GM19035 (cell line): ENCODE results near the gene WDR27.
"Not testable (repeated sequence)": the region's sequence is repeated elsewhere in the genome, so short reads cannot be mapped to it uniquely, and the experiment has no call there.

ENCODE experiments used
- ATAC-seq: cut with Tn5 transposase; IDR thresholded peaks from one replicate; pipeline ENCODE4 v1.9.1; 2021; ENCODE audit not compliant: unreplicated experiment

Gene WDR27

GRCh38 chr6:169618526-169619490 lies 83.0 kb downstream of the WDR27 start:
- ATAC-seq, result no peak

- ATAC-seq, result no peak
Measured at GRCh38 chr6:169617562-169617961, 84.3 kb downstream of the WDR27 start.

DNA sequence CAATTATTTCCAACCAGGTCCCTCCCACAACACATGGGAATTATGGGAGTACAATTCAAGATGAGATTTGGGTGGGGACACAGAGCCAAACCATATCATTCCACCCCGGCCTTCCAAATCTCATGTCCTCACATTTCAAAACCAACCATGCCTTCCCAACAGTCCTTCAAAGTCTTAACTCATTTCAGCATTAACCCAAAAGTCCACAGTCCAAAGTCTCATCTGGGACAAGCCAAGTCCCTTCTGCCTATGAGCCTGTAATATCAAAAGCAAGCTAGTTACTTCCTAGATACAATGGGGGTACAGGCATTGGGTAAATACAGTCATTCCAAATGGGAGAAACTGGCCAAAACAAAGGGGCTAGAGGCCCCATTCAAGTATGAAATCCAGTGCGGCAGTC lies 93.2 kb downstream of the WDR27 start:
- ATAC-seq, result not testable (repeated sequence)

DNA sequence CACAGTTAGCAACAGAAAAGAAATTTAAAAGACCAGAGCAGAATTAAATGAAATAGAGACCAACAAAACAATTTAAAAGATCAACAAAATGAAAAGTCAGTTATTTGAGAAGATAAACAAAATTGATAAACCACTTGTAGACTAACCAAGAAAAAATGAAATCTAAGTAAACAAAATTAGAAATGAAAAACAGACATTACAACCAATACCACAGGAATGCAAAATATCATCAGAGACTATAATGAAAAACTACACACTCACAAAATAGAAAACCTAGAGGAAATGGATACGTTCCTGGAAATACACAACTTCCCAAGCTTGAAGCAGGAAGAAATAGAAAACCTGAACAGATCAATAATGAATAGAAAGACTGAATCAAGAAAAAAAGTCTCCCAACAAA lies 97.8 kb downstream of the WDR27 start:
- no peak for ATAC-seq

GRCh38 chr6:169601129-169601528 lies 100.7 kb downstream of the WDR27 start:
- not testable (repeated sequence) for ATAC-seq

DNA sequence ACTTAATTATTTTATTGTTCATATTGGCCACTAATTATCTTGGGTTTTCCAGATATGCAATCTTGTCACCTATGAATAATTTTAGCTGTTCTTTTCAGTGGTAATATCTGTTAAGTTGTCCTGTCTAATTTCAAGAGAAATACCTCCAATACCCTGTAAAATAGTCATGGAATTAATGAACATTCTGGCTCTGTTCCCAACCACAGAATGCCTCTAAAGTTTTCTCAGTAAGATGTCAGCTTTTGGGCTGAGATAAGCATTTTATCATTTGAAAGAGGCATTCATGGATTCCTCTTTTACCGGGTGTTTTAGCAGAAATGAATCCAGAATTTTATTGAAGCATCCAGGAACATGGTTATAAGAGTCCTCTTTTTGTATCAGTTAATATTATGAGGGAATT lies 109.3 kb downstream of the WDR27 start:
- no peak for ATAC-seq

DNA sequence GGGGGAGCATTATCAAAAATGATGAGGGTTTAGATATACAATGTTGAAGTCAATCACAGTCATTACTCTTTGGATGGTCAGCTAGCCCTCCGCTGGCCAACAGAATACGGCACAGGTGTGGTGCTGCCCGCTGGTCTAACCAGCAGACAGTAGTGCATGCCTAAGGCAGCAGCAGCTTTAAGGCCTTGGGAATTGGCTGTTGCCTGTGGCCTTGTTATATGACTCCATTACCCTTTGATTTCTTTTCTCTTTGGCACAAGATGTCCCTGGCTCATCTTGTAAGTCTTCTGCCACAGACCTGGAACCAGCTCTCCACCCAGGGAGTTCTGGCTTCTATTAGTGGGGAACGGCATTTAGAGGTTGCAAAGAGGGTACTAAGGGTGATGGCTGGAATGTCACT lies 110.2 kb downstream of the WDR27 start:
- ATAC-seq, result no peak

GRCh38 chr6:169590376-169590939 lies 111.4 kb downstream of the WDR27 start:
- no peak for ATAC-seq

GRCh38 chr6:169589699-169590257 lies 112.1 kb downstream of the WDR27 start:
- ATAC-seq, result peak; percentile 72

DNA sequence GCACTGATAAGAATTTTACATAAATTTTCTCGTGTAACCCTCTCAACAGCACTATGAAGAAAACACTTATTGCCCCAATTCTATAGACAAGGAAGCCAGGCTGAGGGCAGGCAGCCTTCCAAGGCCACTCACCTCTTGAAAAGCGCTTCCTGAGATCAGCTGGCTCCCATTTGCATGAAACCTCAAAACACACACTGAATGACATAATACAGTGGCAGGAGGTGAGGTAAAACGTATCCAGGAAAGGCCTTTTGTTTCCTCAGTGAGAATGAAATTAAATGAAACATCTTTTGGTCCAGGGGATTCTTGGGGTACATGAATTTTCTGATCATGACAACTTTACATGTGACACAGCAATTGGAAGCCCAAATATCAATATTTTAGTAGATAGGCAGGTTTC lies 112.5 kb downstream of the WDR27 start:
- peak; percentile 85 for ATAC-seq

DNA sequence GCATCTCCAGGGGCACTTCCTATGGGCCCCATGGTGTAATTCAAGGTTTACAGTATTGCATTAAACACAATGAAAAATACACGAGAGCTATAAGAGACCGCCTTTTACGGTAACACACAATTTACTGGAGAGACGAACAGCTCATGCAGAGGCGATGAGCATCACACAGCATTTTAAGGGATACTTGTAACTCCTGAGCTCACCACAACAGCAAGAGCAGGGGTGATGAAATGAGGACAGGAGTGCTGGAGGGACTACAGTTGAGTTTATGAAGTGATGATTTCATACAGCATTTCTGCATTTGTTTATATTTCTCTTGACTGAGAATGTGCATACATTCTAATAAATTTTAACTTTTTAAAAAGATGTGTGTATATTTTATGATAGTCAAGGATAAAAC lies 113.9 kb downstream of the WDR27 start:
- no peak for ATAC-seq

DNA sequence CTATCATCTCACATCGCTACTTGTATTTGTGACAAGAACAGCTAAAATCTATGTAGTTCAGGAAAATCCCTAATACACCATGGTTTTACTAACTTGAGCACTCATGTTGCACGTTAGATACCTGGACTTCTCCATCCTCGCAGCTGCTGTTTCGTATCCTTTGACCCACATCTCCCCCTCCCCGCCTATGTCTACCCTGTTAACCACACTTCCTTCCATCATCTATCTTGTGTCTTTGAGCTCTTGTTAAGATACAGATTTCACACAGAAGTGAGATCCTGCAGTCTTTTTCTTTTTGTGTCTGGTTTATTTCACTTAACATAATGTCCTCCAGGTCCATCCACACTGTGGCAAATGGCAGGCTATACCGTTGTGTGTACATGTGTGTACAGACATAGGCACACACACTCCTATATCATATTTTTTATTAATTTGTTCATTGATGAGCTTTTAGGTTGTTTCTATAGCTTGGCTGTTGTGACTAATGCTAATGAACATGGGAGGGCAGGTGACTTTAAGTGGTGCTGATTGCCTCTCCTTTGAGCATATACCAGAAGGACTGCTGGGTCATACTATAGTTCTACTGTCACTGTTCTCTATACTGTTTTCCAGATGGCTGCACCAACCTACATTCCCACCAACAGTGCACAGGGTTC lies 117.8 kb downstream of the WDR27 start:
- ATAC-seq, result no peak

DNA sequence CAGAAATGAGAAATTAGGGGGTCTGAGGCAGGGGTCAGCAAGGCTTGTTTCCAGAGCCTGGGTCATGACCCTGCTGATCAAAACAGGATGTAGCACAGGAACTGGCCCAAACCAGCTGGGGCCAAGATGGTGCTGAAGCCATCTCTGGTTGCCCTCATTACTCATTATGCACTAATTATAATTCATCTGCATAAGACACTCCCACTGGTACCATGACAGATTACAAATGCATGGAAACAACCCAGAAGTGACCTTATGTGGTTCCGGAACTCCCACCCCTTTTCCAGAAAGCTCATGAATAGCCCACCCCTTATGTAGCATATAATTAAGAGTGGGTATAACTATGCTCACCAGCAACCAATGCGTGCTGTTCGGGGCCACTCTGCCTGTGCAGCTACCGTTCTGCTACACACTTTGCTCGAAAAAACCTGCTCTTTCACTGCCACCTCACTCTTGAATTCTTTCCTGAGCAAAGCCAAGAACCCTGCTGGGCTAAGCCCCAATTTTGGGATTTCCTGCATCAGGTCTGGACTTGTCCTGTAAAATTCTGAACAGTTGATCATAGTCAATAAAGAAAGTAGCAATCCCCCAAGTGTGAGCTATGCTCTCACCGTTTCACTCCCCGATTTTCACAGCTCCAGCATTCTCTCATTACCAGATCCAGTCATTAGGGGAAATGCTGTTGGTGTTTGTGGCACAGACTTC lies 122.3 kb downstream of the WDR27 start:
- no peak for ATAC-seq

GRCh38 chr6:169577974-169578373 lies 123.9 kb downstream of the WDR27 start:
- ATAC-seq, result no peak

DNA sequence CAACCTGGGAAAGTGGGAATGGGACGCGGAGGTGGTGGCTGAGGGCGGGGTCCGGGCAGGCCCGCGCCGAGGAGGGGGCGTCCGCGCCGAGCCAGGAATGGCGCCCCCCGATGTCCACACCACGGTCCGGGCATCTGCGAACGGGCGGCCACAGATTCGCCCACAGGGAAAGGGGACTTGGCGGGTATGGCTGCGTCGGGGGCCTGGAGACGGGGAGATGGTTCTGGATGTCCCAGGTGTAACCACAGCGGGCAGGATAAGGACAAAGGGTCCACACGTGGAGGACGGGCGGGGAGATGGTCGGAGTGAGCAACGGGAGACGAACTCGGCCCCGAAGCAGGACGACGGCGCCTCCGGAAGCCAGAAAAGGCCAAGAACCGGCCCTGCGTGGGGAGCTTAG lies 124.6 kb downstream of the WDR27 start:
- ATAC-seq, result no peak

DNA sequence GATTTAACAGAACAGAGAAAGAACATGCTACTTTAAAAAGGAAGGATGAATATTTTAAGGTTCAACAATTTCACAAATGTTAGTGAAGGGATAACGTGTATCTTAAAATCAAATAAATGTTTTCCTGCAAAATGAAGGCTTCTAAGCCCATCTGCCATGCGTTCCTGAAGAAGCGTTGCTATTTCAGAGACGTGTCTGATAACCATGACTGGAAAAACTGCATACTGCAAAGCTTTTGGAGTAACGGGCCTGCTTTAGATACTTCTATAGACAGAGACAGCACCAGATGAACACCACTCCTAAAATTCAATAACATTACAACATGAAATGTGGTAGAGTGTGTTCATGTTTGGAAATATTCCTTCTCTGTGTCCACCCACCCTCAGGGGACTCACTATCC lies 126.0 kb downstream of the WDR27 start:
- no peak for ATAC-seq

DNA sequence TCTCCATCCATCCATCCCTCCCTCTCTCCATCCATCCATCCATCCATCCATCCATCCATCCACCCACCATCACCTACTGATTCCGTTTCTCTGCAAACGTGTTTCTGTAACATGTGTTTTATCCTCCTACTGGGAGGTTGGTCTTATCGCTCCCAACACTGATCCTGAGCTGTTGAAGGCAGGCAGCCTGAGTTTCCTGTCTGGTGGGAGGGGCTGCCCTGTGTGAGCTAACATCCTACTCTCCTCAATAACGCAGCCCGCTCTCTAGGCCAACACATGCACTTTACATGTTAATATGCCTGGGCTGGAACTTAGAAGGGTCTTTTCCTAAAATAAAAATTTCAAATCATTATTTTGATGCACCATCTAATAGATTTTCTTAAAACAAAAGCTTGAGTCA lies 126.5 kb downstream of the WDR27 start:
- ATAC-seq, result no peak

DNA sequence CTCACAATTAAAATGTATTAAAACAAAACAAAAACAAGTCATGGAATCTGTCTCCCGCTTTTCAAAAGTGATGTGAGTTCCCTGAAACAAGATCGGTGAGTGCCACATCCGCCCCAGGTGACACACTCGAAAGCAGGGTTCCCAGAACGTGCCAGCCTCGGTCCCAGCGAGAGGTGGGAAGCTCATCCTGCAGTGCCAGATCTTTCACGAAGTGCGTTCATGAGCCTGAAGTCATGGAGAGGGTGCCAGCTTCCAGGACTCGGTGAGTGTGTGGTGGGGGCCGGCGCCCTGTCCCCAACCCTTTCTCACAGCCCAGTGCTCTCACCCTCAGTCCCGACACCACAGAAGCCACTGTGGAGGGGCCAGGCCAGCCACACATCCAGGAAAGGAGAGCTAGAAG lies 127.4 kb downstream of the WDR27 start:
- no peak for ATAC-seq

- ATAC-seq, result no peak
Measured at GRCh38 chr6:169573883-169574282, 127.9 kb downstream of the WDR27 start.

- no peak for ATAC-seq
Measured at GRCh38 chr6:169571123-169571962, 130.5 kb downstream of the WDR27 start.
